GM23248 (cell line): ENCODE data around the gene DIO2. TPM values are rescaled to one million over a fixed set of nuclear protein-coding genes. Genes with fewer than 3 reads are reported as not detected.

Source experiments
- DNase-seq: peaks from one replicate; pipeline ENCODE4 v3.0.0-alpha.2; 2015
- H2AFZ ChIP-seq: fragments of 200-600 bp; sonication (generic); 2 replicates; pipeline ENCODE4 v1.6.1; 2016; ENCODE audit warnings: antibody characterized with exemption
- H3F3A ChIP-seq: fragments of 200-600 bp; sonication (generic); 2 replicates; pipeline ENCODE4 v1.6.1; 2016; ENCODE audit warnings: mild to moderate bottlenecking, antibody characterized with exemption, mixed run types; ENCODE audit not compliant: insufficient read depth
- H3K27ac ChIP-seq: fragments of 200-600 bp; sonication (generic); 2 replicates; pipeline ENCODE4 v1.5.1; 2016; ENCODE audit warnings: mild to moderate bottlenecking
- H3K27me3 ChIP-seq: fragments of 200-600 bp; sonication (generic); replicated peaks from 2 replicates; pipeline ENCODE4 v1.6.1; 2016; ENCODE audit warnings: mild to moderate bottlenecking; ENCODE audit not compliant: insufficient read depth
- H3K36me3 ChIP-seq: fragments of 200-600 bp; sonication (generic); 2 replicates; pipeline ENCODE4 v1.6.1; 2016; ENCODE audit warnings: low read depth, mild to moderate bottlenecking
- H3K4me1 ChIP-seq: fragments of 200-600 bp; sonication (generic); 2 replicates; pipeline ENCODE4 v1.6.1; 2016; ENCODE audit warnings: mild to moderate bottlenecking; ENCODE audit not compliant: insufficient read depth
- H3K4me2 ChIP-seq: fragments of 200-600 bp; sonication (generic); one replicate; pipeline ENCODE4 v1.6.1; 2016; ENCODE audit warnings: mild to moderate bottlenecking; ENCODE audit not compliant: unreplicated experiment
- H3K4me3 ChIP-seq: fragments of 200-600 bp; sonication (generic); 2 replicates; pipeline ENCODE4 v1.5.1; 2016; ENCODE audit warnings: mild to moderate bottlenecking
- H3K79me2 ChIP-seq: fragments of 200-600 bp; sonication (generic); 2 replicates; pipeline ENCODE4 v1.6.1; 2016; ENCODE audit warnings: mild to moderate bottlenecking; ENCODE audit not compliant: insufficient read depth
- H3K9ac ChIP-seq: fragments of 200-600 bp; sonication (generic); 2 replicates; pipeline ENCODE4 v1.6.1; 2016; ENCODE audit warnings: mild to moderate bottlenecking
- H3K9me2 ChIP-seq: fragments of 200-600 bp; sonication (generic); 2 replicates; pipeline ENCODE4 v1.6.1; 2016; ENCODE audit warnings: mixed run types, mild to moderate bottlenecking, moderate library complexity; ENCODE audit not compliant: insufficient read depth
- H3K9me3 ChIP-seq: fragments of 200-600 bp; sonication (generic); one replicate; pipeline ENCODE4 v1.6.1; 2017; ENCODE audit warnings: low read depth
- H4K20me1 ChIP-seq: fragments of 200-600 bp; sonication (generic); 2 replicates; pipeline ENCODE4 v1.6.0; 2016; ENCODE audit not compliant: insufficient read depth
- EZH2 ChIP-seq: fragments of 200-600 bp; sonication (generic); IDR thresholded peaks from 2 replicates; pipeline ENCODE4 v1.6.1; 2018; ENCODE audit warnings: antibody characterized with exemption, mild to moderate bottlenecking; ENCODE audit not compliant: insufficient read depth, poor library complexity, severe bottlenecking
- EZH2phosphoT487 ChIP-seq: fragments of 200-600 bp; sonication (generic); IDR thresholded peaks from 2 replicates; pipeline ENCODE4 v1.6.1; 2018; ENCODE audit warnings: antibody characterized with exemption, moderate library complexity, mild to moderate bottlenecking, low read depth; ENCODE audit not compliant: insufficient read depth
- WGBS, 2 experiments: methylation state at CpG; one replicate each; pipeline ENCODE4 v1.1.6; 2015 to 2017; ENCODE audit warnings: low lambda C conversion rate in 2 of 2, low coverage in 1 of 2; ENCODE audit errors: missing lambda C conversion rate in 2 of 2; 5-methylcytosine and 5-hydroxymethylcytosine counted together
- in situ Hi-C: fragments of 300-500 bp; cut with MboI; formaldehyde crosslinking; loops from 2 replicates; pipeline ENCODE4 v1.15.0; 2020
- polyA plus RNA-seq: library from polyadenylated mRNA; unstranded; fragments of >200 nt; fragmentation: Nextera tagmentation; extraction: Ambion mirVana; gene quantifications from 2 replicates; pipeline ENCODE4 v1.2.1, GENCODE V29; 2016
- total RNA-seq: library from RNA; depleted of rRNA; stranded (reverse); fragments of >200 nt; shearing (Covaris generic); gene quantifications from 2 replicates; pipeline ENCODE4 v1.2.3, GENCODE V29; 2014; rRNA removed

Gene DIO2
- 31.5 and 45.4 TPM in 2 replicates for total RNA-seq
- polyA plus RNA-seq: 26.6 and 29.6 TPM in 2 replicates

GRCh38 chr14:80211153-80212022 is at the start of gene DIO2:
DIO2 (minus strand) TSS chr14:80211504; CDS start chr14:80211472, 32 bp downstream.
- no peak for TF ChIP-seq EZH2
- no peak for TF ChIP-seq EZH2phosphoT487
- DNase-seq: peak; percentile 51
- Histone ChIP-seq H3K27ac (peak within 1 kb of the TSS; percentile 20), H3K79me2 (0 out of 2 replicates have a peak, but pooled peaks cover 5% of the 10 kb centered on the region), H3K4me3 (peak within 1 kb of the TSS; percentile 73), H3K36me3 (no peaks in the 10 kb centered on the region), H4K20me1 (no peaks in the 10 kb centered on the region), H3K4me2 (peak within 1 kb of the TSS; percentile 96), H3K4me1 (peaks cover 34% of the 10 kb centered on the region), H3F3A (no peaks in the 10 kb centered on the region; the same call in 1 of the 2 replicates), H3K9me2 (no peaks in the 10 kb centered on the region), H3K9me3 (no peaks in the 10 kb centered on the region), H3K27me3 (no peaks in the 10 kb centered on the region), H2AFZ (peak within 1 kb of the TSS; percentile 87), H3K9ac (peak within 1 kb of the TSS; percentile 65)
- WGBS, 2 experiments: 51 to 55% methylated on average over 16 to 17 of the region's 17 CpGs
- in situ Hi-C loops: no loop called here

GRCh38 chr14:80260645-80261044 is 49.3 kb upstream of the DIO2 start:
- H3K9ac ChIP-seq: no peak overlapping the region
- H4K20me1 ChIP-seq: no peaks in the 10 kb centered on the region
- no peaks in the 10 kb centered on the region for H3K9me3 ChIP-seq
- 94 to 95% methylated on average over 5 of the region's 5 CpGs for WGBS, 2 experiments
- no peaks in the 10 kb centered on the region for H3F3A ChIP-seq
- no peak overlapping the region for H2AFZ ChIP-seq
- no peaks in the 10 kb centered on the region for H3K27me3 ChIP-seq
- H3K4me3 ChIP-seq: no peak overlapping the region
- no peak overlapping the region for H3K4me2 ChIP-seq
- H3K36me3 ChIP-seq: no peaks in the 10 kb centered on the region
- no peaks in the 10 kb centered on the region for H3K4me1 ChIP-seq
- in situ Hi-C loops: no loop called here
- no peak overlapping the region for H3K27ac ChIP-seq
- no peaks in the 10 kb centered on the region for H3K79me2 ChIP-seq
- H3K9me2 ChIP-seq: no peaks in the 10 kb centered on the region
- TF ChIP-seq EZH2phosphoT487: no peak
- TF ChIP-seq EZH2: no peak
- no peak for DNase-seq

- H4K20me1 ChIP-seq: no peaks in the 10 kb centered on the region
- H2AFZ ChIP-seq: no peak overlapping the region
- H3K79me2 ChIP-seq: no peaks in the 10 kb centered on the region
- H3K4me3 ChIP-seq: no peak overlapping the region
- no peaks in the 10 kb centered on the region for H3F3A ChIP-seq
- TF ChIP-seq EZH2phosphoT487 (no peak), EZH2 (no peak)
- no peak for DNase-seq
- no peak overlapping the region for H3K9ac ChIP-seq
- H3K9me2 ChIP-seq: no peaks in the 10 kb centered on the region
- in situ Hi-C loops: no loop called here
- 22 to 36% methylated on average over 2 of the region's 2 CpGs for WGBS, 2 experiments
- no peaks in the 10 kb centered on the region for H3K4me1 ChIP-seq
- H3K27ac ChIP-seq: no peak overlapping the region
- H3K4me2 ChIP-seq: no peak overlapping the region
- no peaks in the 10 kb centered on the region for H3K27me3 ChIP-seq
- no peaks in the 10 kb centered on the region for H3K36me3 ChIP-seq
- no peaks in the 10 kb centered on the region for H3K9me3 ChIP-seq
Measured at GRCh38 chr14:80239631-80240030, 28.3 kb upstream of the DIO2 start.

- TF ChIP-seq EZH2phosphoT487 (no peak), EZH2 (no peak)
- no peak overlapping the region for H3K4me3 ChIP-seq
- DNase-seq: no peak
- no peaks in the 10 kb centered on the region for H4K20me1 ChIP-seq
- H2AFZ ChIP-seq: no peak overlapping the region
- no peak overlapping the region for H3K9ac ChIP-seq
- H3F3A ChIP-seq: no peaks in the 10 kb centered on the region
- no peaks in the 10 kb centered on the region for H3K9me2 ChIP-seq
- H3K4me2 ChIP-seq: no peak overlapping the region
- no peaks in the 10 kb centered on the region for H3K36me3 ChIP-seq
- H3K79me2 ChIP-seq: no peaks in the 10 kb centered on the region
- no peaks in the 10 kb centered on the region for H3K9me3 ChIP-seq
- no peaks in the 10 kb centered on the region for H3K27me3 ChIP-seq
- no peaks in the 10 kb centered on the region for H3K4me1 ChIP-seq
- in situ Hi-C loops: no loop called here
- H3K27ac ChIP-seq: no peak overlapping the region
- 56 to 59% methylated on average over 3 of the region's 3 CpGs for WGBS, 2 experiments
Measured at GRCh38 chr14:80237143-80237542, 25.8 kb upstream of the DIO2 start.
